Esophagus (tissue), 2 donors: ENCODE results near the gene KLHDC7B. TPM values are rescaled to one million over a fixed set of nuclear protein-coding genes. Genes with fewer than 3 reads are reported as not detected.

Experiments
- H3K27ac ChIP-seq, 2 donors: one replicate each; pipeline ENCODE4 v1.5.1; 2013; ENCODE audit warnings: low read depth in 2 of 2, mild to moderate bottlenecking in 2 of 2, inconsistent platforms in 1 of 2, low read length in 1 of 2, moderate library complexity in 1 of 2
- H3K27me3 ChIP-seq, 2 donors: one replicate each; pipeline ENCODE4 v1.6.1; 2013; ENCODE audit warnings: low read length in 2 of 2, control low read depth in 1 of 2, mild to moderate bottlenecking in 1 of 2; ENCODE audit not compliant: insufficient read depth in 2 of 2, control insufficient read depth in 1 of 2
- H3K36me3 ChIP-seq, 2 donors: one replicate each; pipeline ENCODE4 v1.6.1; 2013; ENCODE audit warnings: low read length in 1 of 2; ENCODE audit not compliant: control insufficient read depth in 2 of 2, insufficient read depth in 2 of 2
- H3K4me1 ChIP-seq, 2 donors: one replicate each; pipeline ENCODE4 v1.6.1; 2013; ENCODE audit warnings: low read length in 1 of 2; ENCODE audit not compliant: control insufficient read depth in 2 of 2, insufficient read depth in 2 of 2
- H3K4me3 ChIP-seq, 2 donors: one replicate each; pipeline ENCODE4 v1.5.1; 2013; ENCODE audit warnings: low read length in 2 of 2, mild to moderate bottlenecking in 2 of 2, low read depth in 1 of 2, moderate library complexity in 1 of 2
- H3K9me3 ChIP-seq, 2 donors: one replicate each; pipeline ENCODE4 v1.6.1; 2013; ENCODE audit warnings: mild to moderate bottlenecking in 2 of 2, low read depth in 1 of 2, low read length in 1 of 2, moderate library complexity in 1 of 2; ENCODE audit not compliant: control insufficient read depth in 2 of 2, insufficient read depth in 1 of 2
- WGBS, 2 donors: extraction: QIAGEN DNeasy Blood & Tissue Kit; methylation state at CpG; one replicate each; pipeline ENCODE4 v1.1.7; 2013; 5-methylcytosine and 5-hydroxymethylcytosine counted together
- polyA plus RNA-seq, 2 donors: library from polyadenylated mRNA; stranded (reverse); fragments of 200-250 nt; gene quantifications; one replicate each; pipeline ENCODE4 v1.2.3, GENCODE V29; 2013
- donor health status: healthy with polysubstance abuse.
- donor health status: Bipolar disorder and iron deficiency.

The KLHDC7B gene
- polyA plus RNA-seq, 2 donors, result 0.12 to 0.14 TPM

DNA sequence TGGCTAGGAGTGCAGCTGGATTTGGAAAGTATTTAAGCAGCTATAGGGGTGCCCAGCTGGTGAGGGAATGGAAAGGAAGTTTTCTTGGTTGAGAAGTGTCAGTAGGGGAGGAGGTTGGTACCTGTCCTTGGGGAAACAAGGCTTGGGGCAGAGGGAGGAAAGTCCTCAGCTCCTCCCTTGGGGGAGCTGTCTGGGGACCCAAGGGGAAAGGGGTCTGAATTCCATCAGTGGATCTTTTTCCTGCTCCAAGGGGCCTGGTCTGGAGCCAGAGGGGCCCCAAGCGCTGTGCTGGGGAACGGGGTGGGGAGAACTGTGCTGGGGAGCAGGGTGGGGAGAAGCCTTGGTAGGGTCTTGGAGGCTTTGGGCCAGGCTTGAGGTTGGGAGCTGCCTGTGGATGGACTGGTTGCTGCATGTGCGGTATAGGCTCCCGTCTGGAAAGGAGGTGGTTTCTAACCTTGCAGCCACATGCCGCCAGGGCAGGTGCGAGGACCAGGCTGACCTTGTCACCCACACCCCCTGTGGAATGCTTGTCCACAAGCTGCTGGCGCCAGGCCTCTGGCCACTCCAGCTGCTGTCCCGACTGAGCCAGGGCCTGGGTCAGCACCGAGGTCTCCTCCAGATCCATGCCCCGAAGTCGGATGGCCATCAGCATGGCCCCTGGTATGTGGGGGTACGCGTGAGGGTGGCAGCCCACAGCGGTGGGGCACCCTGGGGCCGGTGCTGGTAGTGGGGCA, 16.9 kb upstream of the KLHDC7B start:
- WGBS, 2 donors, result 60 to 66% methylated on average over 15 of the region's 15 CpGs
- peaks cover 0 to 1% of the 10 kb centered on the region in 2 donors for H3K36me3 ChIP-seq
- H3K4me1 ChIP-seq, result peaks cover 11 to 35% of the 10 kb centered on the region in 2 donors
- peaks cover 0 to 2% of the 10 kb centered on the region in 2 donors for H3K9me3 ChIP-seq
- no peaks in the 10 kb centered on the region for H3K27me3 ChIP-seq
- H3K27ac ChIP-seq, result peak overlapping the region; percentile 96 to 99
- peak overlapping the region; percentile 59 to 63 for H3K4me3 ChIP-seq

DNA sequence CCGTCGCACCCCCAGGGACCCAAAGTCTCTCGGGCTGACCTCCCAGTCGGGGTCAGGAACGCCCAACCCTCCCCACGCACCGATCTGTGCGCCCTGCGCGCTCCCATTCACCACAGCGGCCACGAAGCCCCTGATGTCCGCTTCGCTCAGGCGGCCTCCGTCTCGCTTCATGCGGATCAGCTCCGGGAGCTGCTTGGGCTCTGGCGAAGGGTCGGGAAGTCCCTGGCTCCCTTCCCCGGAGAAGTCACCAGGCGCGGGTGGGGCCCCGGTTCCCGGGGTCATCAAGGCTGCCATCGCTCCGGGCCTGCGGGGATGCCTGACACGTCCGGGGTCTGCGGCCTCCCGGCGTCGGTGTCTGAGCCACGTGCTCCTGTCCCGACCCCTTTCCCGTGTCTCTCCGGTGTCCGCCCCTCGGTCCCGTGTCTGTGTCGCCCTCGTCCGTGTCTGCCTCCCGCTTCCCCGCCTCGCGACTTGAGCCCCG, 16.2 kb upstream of the KLHDC7B start:
- Histone ChIP-seq H3K27me3 (no peaks in the 10 kb centered on the region), H3K9me3 (peaks cover 0 to under 1% of the 10 kb centered on the region in 2 donors), H3K27ac (peak overlapping the region; percentile 96 to 99), H3K36me3 (no peaks in the 10 kb centered on the region), H3K4me3 (peak overlapping the region; percentile 59 to 63), H3K4me1 (peaks cover 5 to 29% of the 10 kb centered on the region in 2 donors)
- 12 to 17% methylated on average over 47 to 50 of the region's 50 CpGs for WGBS, 2 donors

DNA sequence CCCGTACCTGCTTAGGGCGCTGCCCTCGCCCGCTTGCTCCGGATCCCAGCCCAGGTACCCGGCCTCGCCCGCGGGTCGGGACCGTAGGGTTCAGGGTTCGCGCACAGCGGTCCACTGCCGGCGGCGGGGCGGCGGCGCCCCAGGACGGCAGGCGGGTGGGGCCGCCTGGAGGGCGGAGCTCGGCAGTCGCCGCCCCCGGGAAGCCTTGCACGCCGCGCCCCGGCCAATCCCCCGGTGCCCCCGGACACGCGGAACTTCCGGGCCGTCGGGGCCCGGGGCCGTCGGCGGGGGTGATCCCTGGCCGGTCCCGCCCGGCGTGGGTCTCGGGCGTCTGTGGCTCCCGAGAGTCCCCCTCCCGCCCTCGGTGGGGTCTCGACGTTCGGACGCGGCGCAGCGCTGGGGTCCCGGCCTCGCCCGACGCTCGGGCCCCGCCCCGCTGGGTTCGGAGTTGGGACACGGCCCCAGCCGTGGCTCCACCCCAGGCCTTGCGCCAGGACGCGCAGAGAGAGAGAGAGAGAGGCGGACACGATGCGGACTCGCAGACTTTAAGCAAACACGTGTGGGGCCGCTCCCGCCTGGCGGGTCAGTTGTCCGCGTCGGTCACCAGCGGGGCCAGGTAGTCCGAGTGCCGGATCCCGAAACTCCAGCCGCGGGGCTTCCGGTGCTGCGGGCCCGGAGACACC, 15.7 kb upstream of the KLHDC7B start, which contains the start of gene TYMP:
TYMP (minus strand) TSS at position 116 of the 683 bp plus-strand sequence. CDS start 303 bp downstream, outside the sequence.
- no peaks in the 10 kb centered on the region for H3K27me3 ChIP-seq
- WGBS, 2 donors, result 1% methylated on average over 70 to 92 of the region's 92 CpGs

DNA sequence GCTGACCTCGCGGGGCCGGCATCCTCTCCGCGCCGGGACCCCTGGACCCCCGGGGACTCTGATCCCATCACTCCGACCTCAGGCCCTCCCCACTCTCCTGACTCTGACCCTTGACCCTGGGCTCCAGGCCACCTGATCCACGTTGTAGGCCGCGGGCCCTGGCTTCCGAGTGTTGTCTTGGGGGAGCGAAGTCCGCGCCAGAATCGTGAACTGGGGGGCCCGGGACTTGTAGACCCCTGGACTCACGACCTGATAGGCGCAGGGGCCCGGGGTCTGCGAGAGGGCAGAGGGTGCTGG, 15.2 kb upstream of the KLHDC7B start:
- Histone ChIP-seq H3K27ac (peak overlapping the region; percentile 96 to 99), H3K27me3 (no peaks in the 10 kb centered on the region), H3K4me1 (peaks cover 5 to 23% of the 10 kb centered on the region in 2 donors), H3K9me3 (no peaks in the 10 kb centered on the region), H3K4me3 (peak overlapping the region; percentile 59 to 63), H3K36me3 (no peaks in the 10 kb centered on the region)
- WGBS, 2 donors, result 2% methylated on average over 21 of the region's 21 CpGs

More for the DNA sequence above, 15.7 kb upstream of the KLHDC7B start, which contains the start of gene TYMP:
- Histone ChIP-seq H3K4me1 (peaks cover 5 to 24% of the 10 kb centered on the region in 2 donors), H3K36me3 (no peaks in the 10 kb centered on the region), H3K4me3 (peak within 1 kb of the TSS; percentile 59 to 63), H3K27ac (peak within 1 kb of the TSS; percentile 96 to 99), H3K9me3 (no peaks in the 10 kb centered on the region)

DNA sequence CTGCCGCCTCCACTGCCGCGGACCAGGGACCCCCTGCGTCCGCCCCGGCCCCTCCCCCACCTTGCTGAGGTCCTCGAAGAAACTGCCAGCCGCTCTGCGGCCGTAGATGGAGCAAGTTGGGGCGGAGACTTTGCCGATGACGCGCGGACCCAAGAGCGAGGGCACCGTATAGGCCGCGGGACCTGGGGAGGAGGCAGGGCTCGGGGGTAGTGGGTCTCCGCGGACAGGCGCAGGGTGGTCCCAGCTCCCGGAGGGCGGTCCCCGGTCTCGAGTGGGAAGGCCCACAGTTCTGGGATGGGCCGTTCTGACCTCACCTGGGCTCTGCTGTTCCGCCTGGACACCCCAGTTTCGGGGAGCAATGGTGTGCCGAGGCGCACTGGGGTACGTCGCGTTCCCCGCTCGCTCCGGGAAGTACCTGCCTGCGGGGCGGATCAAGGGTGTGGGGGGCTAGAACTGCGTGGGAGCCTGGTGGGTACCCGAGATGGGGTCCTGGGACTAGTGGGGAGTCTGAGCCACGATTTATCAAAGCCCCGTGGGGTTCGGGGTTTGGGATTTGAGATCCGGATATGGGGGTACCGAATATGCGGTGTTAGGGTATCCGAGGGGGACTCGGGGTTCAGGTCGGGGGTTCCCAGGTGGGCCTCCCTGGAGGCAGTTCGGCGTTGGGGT, 14.7 kb upstream of the KLHDC7B start:
- Histone ChIP-seq H3K9me3 (no peaks in the 10 kb centered on the region), H3K27me3 (no peaks in the 10 kb centered on the region), H3K4me1 (peaks cover 5 to 23% of the 10 kb centered on the region in 2 donors), H3K36me3 (no peaks in the 10 kb centered on the region), H3K27ac (peak overlapping the region; percentile 96 to 99), H3K4me3 (peak overlapping the region; percentile 59 to 63)
- WGBS, 2 donors, result 3 to 4% methylated on average over 53 of the region's 53 CpGs

DNA sequence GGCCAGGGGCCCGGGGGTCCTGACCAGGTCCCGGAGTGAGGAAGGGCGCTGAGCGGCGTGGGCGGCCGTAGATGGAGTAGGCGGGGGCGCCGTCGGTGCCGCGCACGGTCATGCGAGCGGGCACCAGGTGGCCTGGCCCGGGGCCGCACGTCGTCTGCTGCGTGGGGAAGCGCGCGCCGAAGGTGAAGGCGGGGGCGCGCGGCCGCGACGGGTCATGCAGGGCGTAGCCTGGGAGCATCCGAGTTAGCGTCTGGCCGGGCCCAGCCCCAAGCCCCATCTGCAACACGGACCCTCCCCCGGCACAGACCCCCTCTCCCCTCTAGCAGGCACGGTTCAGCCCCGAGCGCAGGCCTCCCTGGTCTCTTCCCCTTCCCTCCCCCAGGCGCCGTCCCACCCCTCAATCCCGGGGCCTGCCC, 14.1 kb upstream of the KLHDC7B start:
- Histone ChIP-seq H3K36me3 (no peaks in the 10 kb centered on the region), H3K4me1 (peaks cover 3 to 22% of the 10 kb centered on the region in 2 donors), H3K4me3 (peak overlapping the region; percentile 59 to 63), H3K27ac (peak overlapping the region; percentile 96 to 99), H3K9me3 (no peaks in the 10 kb centered on the region), H3K27me3 (no peaks in the 10 kb centered on the region)
- WGBS, 2 donors, result 0% methylated on average over 29 to 44 of the region's 44 CpGs

DNA sequence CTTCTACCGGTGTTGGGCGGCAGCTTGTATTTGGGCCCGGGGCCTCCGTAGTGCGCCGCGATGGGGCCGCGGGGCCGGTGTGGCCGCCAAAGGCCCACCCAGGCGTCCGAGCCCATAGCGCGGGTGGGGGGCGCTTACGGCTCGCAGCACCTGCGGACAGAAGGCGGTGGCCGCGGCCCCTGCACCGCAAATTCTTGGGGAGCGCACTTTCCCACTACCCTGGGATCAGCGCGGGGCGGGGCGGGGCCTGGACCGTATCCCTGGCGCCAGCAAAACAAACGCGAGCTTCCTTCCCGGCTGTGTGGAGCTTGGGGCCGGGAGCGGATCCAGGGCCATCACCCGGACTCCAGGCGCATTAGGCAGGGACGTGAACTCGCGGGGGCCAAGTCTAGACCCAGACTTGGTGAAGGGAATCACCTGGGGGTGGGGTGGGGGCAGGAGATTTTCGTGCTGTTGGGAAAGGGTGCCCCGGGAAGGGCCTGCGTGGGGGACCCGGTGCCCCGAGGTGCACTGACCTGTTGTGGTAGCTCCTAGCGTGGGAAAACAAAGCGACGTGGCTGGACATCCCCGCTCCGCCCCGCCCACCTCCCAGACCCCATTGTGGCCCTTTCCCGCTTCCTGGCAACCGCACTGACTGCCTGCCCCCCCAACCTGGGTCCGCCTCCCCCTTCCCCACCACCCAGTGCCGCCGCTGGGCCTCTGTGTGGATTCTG, 13.6 kb upstream of the KLHDC7B start:
- Histone ChIP-seq H3K4me3 (peak overlapping the region; percentile 59 to 63), H3K9me3 (no peaks in the 10 kb centered on the region), H3K27ac (peak overlapping the region; percentile 96 to 99), H3K36me3 (no peaks in the 10 kb centered on the region), H3K4me1 (peaks cover 1 to 17% of the 10 kb centered on the region in 2 donors), H3K27me3 (no peaks in the 10 kb centered on the region)
- WGBS, 2 donors, result 2 to 3% methylated on average over 53 to 56 of the region's 56 CpGs

DNA sequence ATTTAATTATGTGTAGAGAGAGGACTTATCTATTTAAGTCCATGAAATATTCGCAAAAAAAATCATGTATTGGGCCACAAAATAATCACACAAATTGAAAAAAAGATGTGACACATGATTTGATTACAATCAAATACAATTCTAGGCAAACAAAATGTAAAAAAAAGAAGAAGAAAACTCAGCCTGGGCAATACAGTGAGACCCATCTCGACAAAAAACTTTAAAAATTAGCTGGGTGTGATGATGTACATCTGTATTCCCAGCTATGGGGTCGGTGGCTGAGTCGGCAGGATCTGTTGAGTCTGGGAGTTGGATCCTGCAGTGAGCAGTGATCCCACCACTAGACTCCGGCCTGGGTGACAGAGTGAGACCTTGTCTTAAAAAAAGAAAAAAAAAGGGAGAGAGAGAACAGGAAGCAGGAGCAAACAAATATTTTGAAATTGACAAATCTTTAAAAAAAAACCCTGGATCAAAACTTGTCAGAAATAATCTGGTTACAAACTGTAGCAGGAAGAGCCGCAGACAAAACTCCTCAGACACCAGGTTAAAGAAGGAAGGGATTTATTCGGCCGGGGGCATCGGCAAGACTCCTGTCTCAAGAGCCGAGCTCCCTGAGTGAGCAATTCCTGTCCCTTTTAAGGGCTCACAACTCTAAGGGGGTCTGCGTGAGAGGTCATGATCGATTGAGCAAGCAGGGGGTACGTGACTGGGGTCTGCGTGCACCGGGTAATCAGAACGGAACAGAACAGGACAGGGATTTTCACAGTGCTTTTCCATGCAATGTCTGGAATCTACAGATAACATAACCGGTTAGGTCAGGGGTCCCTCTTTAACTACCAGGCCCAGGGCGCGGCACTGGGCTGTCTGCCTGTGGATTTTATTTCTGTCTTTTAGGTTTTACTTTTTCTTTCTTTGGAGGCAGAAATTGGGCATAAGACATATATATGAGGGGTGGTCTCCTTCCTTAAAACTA, 12.6 kb upstream of the KLHDC7B start:
- Histone ChIP-seq H3K27ac (peak overlapping the region; percentile 96 to 99), H3K4me1 (peaks cover 2 to 13% of the 10 kb centered on the region in 2 donors), H3K36me3 (no peaks in the 10 kb centered on the region), H3K27me3 (no peaks in the 10 kb centered on the region), H3K9me3 (peaks cover 0 to 2% of the 10 kb centered on the region in 2 donors), H3K4me3 (no peak overlapping the region)
- 66 to 78% methylated on average over 19 of the region's 19 CpGs for WGBS, 2 donors
